Activated naive CD4-positive, alpha-beta T cell treated with Interleukin-2 at 50 U/mL for 16 hours (primary cell): ENCODE data around the gene BBOF1.
"Not testable (repeated sequence)": the region's sequence is repeated elsewhere in the genome, so short reads cannot be mapped to it uniquely, and the experiment has no call there.

Source experiments
- DNase-seq: peaks from one replicate; pipeline ENCODE4 v3.0.0-alpha.2; 2020

Gene BBOF1

DNA sequence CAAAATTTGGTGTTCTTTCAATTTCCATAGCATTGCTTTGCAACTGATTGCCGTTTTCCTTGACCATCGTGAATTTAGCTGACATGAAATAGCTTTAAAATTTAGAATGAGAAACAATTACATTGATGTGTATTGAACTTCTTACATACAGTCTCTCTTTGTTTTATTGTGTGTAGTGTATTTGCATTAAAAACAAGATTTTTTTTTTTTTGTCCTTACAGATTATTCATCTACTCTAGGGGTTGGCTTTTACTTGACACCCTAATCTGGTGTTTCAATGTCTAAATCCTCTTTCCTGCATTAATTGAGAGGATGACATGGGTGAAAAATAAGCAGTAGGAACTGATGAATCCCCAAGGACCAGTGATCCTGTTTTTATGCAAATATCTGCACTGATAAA lies 86.2 kb downstream of the BBOF1 start:
- no peak for DNase-seq

DNA sequence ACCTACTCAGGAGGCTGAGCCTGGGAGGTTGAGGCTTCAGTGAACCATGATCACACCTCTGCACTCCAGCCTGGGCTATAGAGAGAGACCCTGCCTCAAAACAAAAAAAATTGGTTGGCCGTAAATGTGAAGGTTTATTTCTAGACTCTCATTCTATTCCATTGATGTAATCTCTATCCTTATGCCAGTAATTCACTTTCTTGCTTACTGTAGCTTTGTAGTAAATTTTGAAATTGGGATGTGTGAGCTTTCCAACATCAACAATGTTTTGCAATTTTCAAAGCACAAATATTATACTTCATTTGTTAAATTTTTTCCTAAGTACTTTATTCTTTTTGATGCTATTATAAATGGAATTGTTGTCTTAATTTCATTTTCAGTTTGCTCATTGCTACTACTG lies 90.2 kb downstream of the BBOF1 start:
- no peak for DNase-seq

DNA sequence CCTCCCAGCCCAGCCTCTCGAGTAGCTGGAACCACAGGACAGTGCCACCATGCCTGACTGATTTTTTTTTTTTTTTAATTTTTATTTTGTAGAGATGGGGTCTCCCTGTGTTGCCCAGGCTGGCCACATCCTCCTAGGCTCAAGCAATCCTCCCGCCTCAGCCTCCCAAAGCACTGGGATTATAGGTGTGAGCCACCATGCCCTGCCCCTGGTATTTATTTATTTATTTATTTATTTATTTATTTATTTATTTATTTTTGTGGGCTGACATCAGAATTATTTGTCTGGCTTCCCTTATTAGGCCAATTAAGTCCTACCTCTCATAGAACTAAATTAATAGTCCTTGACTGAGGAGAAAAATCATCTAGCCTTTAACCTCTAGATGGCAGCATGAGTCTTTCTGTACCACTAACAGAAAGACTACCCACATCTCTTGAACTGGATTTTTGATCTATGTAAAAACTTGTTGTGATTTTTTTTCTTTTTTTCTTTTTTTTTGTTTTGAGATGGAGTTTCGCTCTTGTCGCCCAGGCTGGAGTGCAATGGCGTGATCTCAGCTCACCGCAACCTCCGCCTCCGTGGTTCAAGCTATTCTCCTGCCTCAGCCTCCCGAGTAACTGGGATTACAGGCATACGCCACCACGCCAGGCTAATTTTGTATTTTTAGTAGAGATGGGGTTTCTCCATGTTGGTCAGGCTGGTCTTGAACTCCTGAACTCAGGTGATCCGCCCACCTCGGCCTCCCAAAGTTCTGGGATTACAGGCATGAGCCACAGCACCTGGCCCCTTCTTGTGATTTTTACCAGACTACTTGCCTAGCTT lies 92.5 kb downstream of the BBOF1 start:
- not testable (repeated sequence) for DNase-seq
